HG03175 (cell line): Measurements from ENCODE around the gene FGD1.
"Not testable (repeated sequence)": the region's sequence is repeated elsewhere in the genome, so short reads cannot be mapped to it uniquely, and the experiment has no call there.

Experiments
- ATAC-seq: cut with Tn5 transposase; IDR thresholded peaks from one replicate; pipeline ENCODE4 v1.9.1; 2021; ENCODE audit warnings: mild to moderate bottlenecking, moderate library complexity; ENCODE audit not compliant: unreplicated experiment

Gene FGD1

GRCh38 chrX:54495814-54496516 lies at the start of gene FGD1:
Gene FGD1, minus strand, starts transcription at chrX:54496234. Its CDS starts 802 bp downstream, at chrX:54495432.
- ATAC-seq: no peak

DNA sequence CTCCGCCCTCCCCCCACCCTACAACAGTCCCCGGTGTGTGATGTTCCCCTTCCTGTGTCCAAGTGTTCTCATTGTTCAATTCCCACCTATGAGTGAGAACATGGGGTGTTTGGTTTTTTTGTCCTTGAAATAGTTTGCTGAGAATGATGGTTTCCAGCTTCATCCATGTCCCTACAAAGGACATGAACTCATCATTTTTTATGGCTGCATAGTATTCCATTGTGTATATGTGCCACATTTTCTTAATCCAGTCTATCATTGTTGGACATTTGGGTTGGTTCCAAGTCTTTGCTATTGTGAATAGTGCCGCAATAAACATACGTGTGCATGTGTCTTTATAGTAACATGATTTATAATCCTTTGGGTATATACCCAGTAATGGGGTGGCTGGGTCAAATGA lies 46.2 kb upstream of the FGD1 start:
- ATAC-seq: not testable (repeated sequence)

DNA sequence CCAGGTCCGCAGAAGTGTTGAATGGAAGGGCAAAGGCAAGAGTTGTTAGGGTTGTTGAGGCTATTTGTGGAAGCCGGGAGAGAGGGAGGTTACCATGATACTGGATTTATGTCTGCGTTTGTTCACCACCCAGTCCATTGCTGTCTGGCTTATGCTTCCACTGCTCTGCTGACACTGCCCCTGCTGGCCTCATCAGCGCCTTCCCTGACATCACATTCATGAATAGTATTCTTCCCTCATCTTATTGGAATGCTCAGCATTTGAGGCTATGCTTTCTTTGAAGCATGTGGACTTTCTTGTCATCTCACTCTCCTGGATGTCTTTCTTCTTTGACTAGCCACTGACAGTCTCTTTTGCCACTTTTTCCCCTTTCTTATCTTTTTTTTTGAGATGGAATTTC lies 44.3 kb upstream of the FGD1 start:
- ATAC-seq: no peak

DNA sequence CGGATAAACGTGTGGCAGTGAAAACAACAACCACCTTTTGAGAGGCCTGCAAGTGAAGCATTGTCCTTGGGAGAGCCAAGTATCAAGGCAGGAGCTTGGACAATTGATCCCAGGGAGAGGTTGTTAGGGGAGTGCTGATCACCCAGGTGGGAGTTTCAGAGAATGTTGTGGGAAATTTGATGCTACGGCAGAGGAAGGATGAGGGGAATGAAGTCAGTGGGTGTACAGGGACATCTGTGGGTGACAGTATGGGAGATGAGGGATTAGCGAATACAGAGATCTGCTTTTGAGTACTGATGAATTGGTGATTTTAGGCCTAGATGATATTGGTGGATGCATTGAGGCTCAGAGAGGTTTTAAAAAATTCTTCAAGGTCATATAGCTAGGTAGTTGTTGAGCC lies 38.2 kb upstream of the FGD1 start:
- ATAC-seq: no peak

GRCh38 chrX:54530357-54530900 lies 34.4 kb upstream of the FGD1 start:
- peak; percentile 38 for ATAC-seq

- ATAC-seq: peak; percentile 88
These were observed 33.7 kb upstream of the FGD1 start, which contains the start of gene GNL3L for GRCh38 chrX:54529552-54530356. Gene GNL3L, plus strand, starts transcription at chrX:54530219. Its CDS starts 2,348 bp downstream, at chrX:54532567.

GRCh38 chrX:54529151-54529550 lies 33.1 kb upstream of the FGD1 start:
- no peak for ATAC-seq

GRCh38 chrX:54509400-54509799 lies 13.4 kb upstream of the FGD1 start:
- ATAC-seq: no peak

DNA sequence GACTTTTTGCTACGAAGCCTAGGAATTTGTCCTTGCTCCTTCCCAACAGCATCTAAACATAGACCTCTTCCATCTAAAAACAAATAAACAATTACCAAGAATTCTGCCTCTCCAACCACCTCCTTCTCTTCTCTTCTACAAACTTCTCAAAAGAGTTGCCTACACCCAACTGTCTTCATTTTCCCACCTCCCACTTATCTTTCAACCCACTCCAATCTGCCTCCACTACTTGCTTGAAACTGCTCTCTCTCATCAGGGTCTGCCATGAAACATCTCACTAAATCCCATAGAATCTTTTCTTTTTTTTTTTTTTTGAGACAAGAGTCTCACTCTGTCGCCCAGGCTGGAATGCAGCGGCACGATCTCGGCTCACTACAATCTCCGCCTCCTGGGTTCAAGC lies 902 bp upstream of the FGD1 start:
- no peak for ATAC-seq

DNA sequence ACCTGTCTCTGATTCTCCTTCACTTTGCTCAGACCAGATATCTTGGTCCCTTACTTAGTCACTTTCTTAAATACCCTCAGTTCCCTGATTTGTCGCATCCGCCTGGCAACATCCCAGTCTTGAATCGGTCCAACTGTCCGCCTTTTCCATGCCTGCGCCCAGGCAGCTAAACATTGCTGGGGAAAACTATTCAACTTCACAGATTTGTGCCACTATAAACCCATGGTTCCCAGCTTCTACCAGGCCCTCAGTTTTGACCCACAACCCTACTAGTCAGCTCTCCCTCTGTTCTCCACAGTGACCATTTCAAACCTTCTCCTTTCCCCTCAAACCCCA lies 451 bp upstream of the FGD1 start:
- ATAC-seq: no peak

DNA sequence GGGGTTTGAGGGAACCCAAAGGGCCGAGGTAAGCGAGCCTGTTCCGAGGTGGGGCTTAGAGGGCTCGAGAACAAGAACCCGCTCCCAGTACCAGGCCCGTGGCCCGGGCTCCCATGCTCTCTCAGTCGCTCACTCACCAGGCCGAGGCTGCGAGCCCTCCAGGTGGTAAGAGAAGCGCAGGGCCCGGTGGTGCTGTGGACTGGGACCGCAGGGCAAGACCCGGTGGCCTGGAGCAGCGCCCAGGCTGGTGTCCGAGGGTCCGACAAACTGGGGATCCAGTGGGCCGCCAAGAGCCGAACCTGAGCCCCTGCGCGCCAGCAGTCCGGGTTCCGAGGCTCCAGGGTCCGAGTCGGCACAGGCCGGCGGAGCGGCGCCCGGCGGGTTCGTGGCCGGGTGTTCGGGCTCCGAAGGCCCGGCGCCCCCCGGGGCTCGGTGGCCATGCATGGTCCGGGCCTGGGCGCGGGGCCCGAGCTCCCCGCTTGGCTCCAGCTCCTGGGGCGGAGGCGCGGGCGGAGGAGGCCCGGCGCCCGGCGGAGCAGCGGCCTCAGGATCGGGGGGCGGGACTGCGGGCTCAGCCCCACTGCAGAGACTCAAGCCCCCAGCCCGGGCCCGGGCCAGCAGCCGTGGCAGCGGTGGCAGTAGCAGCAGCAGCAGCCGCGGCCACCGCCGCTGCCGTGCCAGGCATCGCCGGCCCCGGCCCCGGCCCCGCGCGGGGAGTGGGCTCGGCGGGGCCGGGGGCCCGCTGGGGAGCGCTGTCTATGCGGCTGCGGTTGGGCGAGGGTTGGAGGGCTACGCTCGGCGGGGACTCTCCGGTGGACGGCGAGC lies 833 bp downstream of the FGD1 start:
- ATAC-seq: no peak

DNA sequence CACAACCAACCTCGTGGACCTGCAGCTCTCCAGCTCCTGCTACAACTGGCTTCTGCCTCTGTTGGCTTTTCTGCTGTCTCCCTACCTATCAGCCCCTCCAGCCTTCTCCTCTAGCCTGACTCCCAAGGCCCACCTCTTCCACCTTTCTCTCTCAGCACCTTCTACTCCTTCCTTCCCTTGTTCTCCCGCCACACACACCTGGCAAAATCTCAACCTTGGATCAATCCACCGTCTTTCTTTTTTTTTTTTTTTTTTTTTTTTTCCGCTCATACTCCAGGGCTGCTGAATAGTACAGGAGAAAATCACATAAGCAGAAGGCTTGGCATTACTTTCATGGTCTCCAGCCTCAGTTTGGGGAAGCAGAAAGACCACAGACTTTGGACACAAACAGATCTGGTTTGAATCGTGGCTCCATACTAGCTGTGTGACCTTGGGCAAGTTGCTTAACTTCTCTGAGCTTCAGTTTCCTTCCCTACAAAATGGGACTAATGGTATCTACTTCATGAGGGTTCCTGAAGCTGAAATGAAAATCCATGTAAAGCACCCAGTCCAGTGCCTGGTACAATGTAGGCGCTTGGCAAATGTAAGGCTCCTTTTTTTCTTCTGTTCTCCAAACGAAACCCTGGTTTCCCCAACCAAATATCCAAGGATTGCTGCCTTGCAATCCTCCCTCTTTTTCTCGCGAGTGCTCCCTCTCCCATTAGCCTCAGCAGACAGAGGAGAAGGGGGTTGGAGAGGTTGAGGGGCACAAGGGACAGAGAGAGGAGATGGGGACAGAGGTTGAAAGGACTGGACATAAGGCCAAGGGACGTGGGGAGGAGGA lies 1.7 kb downstream of the FGD1 start:
- ATAC-seq: no peak

- ATAC-seq: no peak
These were observed 3.7 kb downstream of the FGD1 start for GRCh38 chrX:54492340-54492739.

- ATAC-seq: not testable (repeated sequence)
These were observed 6.2 kb downstream of the FGD1 start for GRCh38 chrX:54489819-54490218.

GRCh38 chrX:54484666-54485065 lies 11.4 kb downstream of the FGD1 start:
- no peak for ATAC-seq

DNA sequence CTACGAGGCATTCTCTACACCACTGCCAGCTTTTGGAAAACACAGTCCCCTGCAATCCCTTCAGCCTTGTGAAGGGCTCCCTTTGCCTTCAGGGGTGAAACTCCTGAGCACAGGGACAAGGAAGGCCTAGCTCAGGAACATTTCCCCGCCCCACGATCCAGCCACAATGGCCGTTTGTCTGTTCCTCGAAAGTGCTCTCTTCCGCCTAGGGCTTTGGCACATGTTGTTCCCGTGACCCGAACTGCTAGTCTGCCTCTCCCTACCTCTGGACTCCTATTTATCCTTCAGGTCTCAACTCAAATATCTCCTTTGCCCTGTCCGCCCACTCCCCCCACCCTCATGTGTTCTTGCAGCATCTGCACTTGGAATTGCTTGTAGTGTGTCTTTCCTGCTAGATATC lies 12.1 kb downstream of the FGD1 start:
- ATAC-seq: no peak

DNA sequence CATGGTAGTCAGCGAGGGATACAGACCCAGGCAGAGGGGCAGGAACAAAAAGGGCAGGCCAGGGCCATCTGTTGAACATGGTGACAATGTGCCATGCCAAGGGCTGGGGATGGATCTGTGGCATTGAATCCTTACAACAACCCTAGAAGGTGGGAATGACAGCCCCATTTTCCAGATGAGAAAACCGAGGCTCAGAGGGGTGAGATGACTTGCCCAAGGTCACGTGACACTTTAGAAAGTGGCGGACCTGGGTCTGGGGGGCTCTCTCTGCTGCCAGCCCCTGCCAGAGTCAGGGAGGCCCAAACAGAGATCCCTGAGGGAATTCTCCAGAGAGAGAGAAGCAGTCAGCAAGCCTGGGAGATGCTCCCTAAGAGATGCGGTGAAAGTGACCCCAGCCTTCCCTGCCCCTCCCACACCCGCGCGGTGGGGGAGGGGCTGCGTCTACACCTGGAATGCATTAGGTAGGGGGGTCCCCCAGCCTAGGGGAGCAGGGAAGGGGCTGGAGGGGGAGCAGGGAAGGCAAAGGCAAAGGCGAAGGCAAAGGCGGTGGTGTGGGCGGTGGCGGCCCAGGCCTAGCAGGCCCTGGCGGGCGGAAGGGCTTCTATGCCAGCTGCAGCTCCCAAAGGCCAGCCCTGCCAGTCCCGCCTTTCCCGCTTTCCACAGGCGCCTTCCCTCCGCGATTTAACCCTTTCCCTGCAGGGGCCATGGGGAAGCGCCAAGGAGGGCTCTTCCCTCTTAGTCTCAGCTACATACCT lies 13.0 kb downstream of the FGD1 start:
- ATAC-seq: no peak

- ATAC-seq: no peak
These were observed 16.6 kb downstream of the FGD1 start for GRCh38 chrX:54479136-54480111.
